K562 (cell line): ENCODE results near the gene HIVEP3. TPM values are rescaled to one million over a fixed set of nuclear protein-coding genes. Genes with fewer than 3 reads are reported as not detected.

Experiments used
- ATAC-seq: fragments of 200-7000 bp; cut with Tn5 transposase; 3 replicates; pipeline ENCODE4 v1.9.1; 2020; ENCODE audit warnings: moderate library complexity
- BruUV-seq: library from RNA; stranded (reverse); fragments of 400-500 nt; replicated peaks from 2 replicates; lab custom pipeline; 2021; lab: Mats Ljungman, UMichigan
- CTCF ChIA-PET: fragments of 300-600 bp; formaldehyde crosslinking; extraction: SDS; loops from one replicate; lab custom pipeline; 2021; ENCODE audit warnings: low intra/inter-chr PET ratio; lab: Yijun Ruan, JAX
- POLR2A ChIA-PET: fragments of 300-600, 350-650 bp; sonication (Branson Sonifier 250); formaldehyde crosslinking; extraction: SDS; loops from one replicate; lab custom pipeline; 2021; ENCODE audit warnings: antibody characterized with exemption, inconsistent platforms; lab: Yijun Ruan, JAX
- DNase-seq, 4 experiments: peaks; one replicate each; pipeline versions ENCODE4 v3.0.0 to v3.0.0-alpha.2; 2011 to 2018; ENCODE audit warnings: low spot score in 3 of 4, mixed read lengths in 3 of 4; ENCODE audit errors: extremely low read depth in 1 of 4
- FAIRE-seq: peaks from 2 replicates; lab custom pipeline; 2011; peaks lifted over from hg19 to GRCh38; lab: Jason Lieb, UNC
- H2AFZ ChIP-seq: 2 replicates; pipeline ENCODE4 v1.6.0; 2011; ENCODE audit warnings: low read depth, low read length, control low read depth, inconsistent platforms
- H3K27ac ChIP-seq: fragments of 200-600 bp; 3 replicates; pipeline ENCODE4 v1.8.0; 2011; ENCODE audit warnings: low read depth, mild to moderate bottlenecking, control low read depth, inconsistent platforms, low read length, moderate library complexity, mixed read lengths; ENCODE audit errors: extremely low read depth
- H3K27me3 ChIP-seq, 2 experiments: fragments of 300-600 bp in 1 of 2; 2 replicates in 1 of 2; 3 replicates in 1 of 2; pipeline versions ENCODE4 v1.6.0 to v1.8.0; 2011; ENCODE audit warnings: inconsistent platforms in 2 of 2, low read length in 2 of 2, mild to moderate bottlenecking in 1 of 2, mixed read lengths in 1 of 2, moderate library complexity in 1 of 2; ENCODE audit not compliant: control insufficient read depth in 2 of 2, insufficient read depth in 2 of 2
- H3K36me3 ChIP-seq: fragments of 300-600 bp; 3 replicates; pipeline ENCODE4 v1.8.0; 2011; ENCODE audit warnings: mild to moderate bottlenecking, low read length, inconsistent platforms; ENCODE audit not compliant: control insufficient read depth, insufficient read depth
- H3K4me1 ChIP-seq, 2 experiments: fragments of 200-600 bp in 1 of 2; replicated peaks in 1 of 2; 2 replicates in 1 of 2; 3 replicates in 1 of 2; pipeline versions ENCODE4 v1.5.1 to v1.8.0; 2011; ENCODE audit warnings: inconsistent platforms in 2 of 2, low read length in 2 of 2, mild to moderate bottlenecking in 1 of 2, mixed read lengths in 1 of 2, moderate library complexity in 1 of 2; ENCODE audit not compliant: control insufficient read depth in 2 of 2, insufficient read depth in 2 of 2
- H3K4me2 ChIP-seq: 2 replicates; pipeline ENCODE4 v1.6.1; 2011; ENCODE audit warnings: low read length, control low read depth, inconsistent platforms, mixed read lengths; ENCODE audit not compliant: insufficient read depth
- H3K4me3 ChIP-seq: fragments of 200-600 bp; sonication (generic), shearing (Covaris generic); 2 replicates; pipeline ENCODE4 v1.5.1; 2016; ENCODE audit warnings: control low read depth, inconsistent platforms
- H3K79me2 ChIP-seq: fragments of 200-600 bp; 3 replicates; pipeline ENCODE4 v1.8.0; 2011; ENCODE audit warnings: low read length, inconsistent platforms; ENCODE audit not compliant: control insufficient read depth, insufficient read depth
- H3K9ac ChIP-seq, 2 experiments: 2 replicates each; pipeline versions ENCODE4 v1.6.0 to v1.6.1; 2011; ENCODE audit warnings: low read depth in 2 of 2, low read length in 2 of 2, control low read depth in 1 of 2, inconsistent platforms in 1 of 2, mild to moderate bottlenecking in 1 of 2, mixed read lengths in 1 of 2; ENCODE audit not compliant: insufficient read depth in 1 of 2
- H3K9me1 ChIP-seq: one replicate; pipeline ENCODE4 v1.6.0; 2011; ENCODE audit warnings: inconsistent platforms, mild to moderate bottlenecking, low read length, moderate library complexity; ENCODE audit not compliant: control insufficient read depth, insufficient read depth
- H3K9me3 ChIP-seq: replicated peaks from 2 replicates; pipeline ENCODE4 v1.5.1; 2011; ENCODE audit warnings: low read depth, low read length, inconsistent platforms; ENCODE audit not compliant: control insufficient read depth, insufficient read depth
- H4K20me1 ChIP-seq: replicated peaks from 2 replicates; pipeline ENCODE4 v1.6.1; 2011; ENCODE audit warnings: low read length, inconsistent platforms, mixed read lengths; ENCODE audit not compliant: control insufficient read depth, insufficient read depth
- CBX2 ChIP-seq: fragments of 200-600 bp; sonication (generic); IDR thresholded peaks from one replicate; pipeline ENCODE4 v1.6.1; 2012; ENCODE audit warnings: mild to moderate bottlenecking, low read length, inconsistent platforms; ENCODE audit not compliant: insufficient read depth, poor library complexity, severe bottlenecking
- ELF4 ChIP-seq: fragments of 450-650 bp; formaldehyde crosslinking; IDR thresholded peaks from 2 replicates; pipeline ENCODE4 v1.4.0; 2022; ENCODE audit warnings: missing genetic modification characterization
- HNRNPLL ChIP-seq: fragments of 200-400 bp; formaldehyde crosslinking; IDR thresholded peaks from 2 replicates; pipeline ENCODE4 v1.6.1; 2017; ENCODE audit warnings: low read length, low read depth, mild to moderate bottlenecking; ENCODE audit not compliant: poor library complexity, severe bottlenecking
- ZFP30 ChIP-seq: fragments of 250-450 bp; sonication (Bioruptor Pico); IDR thresholded peaks from 2 replicates; pipeline ENCODE4 v1.8.0; 2022; ENCODE audit warnings: moderate library complexity, mild to moderate bottlenecking, inconsistent platforms, borderline replicate concordance
- WGBS: fragments of 100-300 bp; shearing (Covaris generic); methylation state at CpG from one replicate; pipeline ENCODE4 v1.1.6; 2016; ENCODE audit warnings: low coverage, mixed read lengths; ENCODE audit not compliant: insufficient coverage; ENCODE audit errors: missing lambda C conversion rate; 5-methylcytosine and 5-hydroxymethylcytosine counted together
- in situ Hi-C: fragments of 300-500 bp; cut with MboI; formaldehyde crosslinking; loops from 4 replicates; pipeline ENCODE4 v1.15.0; 2018; ENCODE audit warnings: inconsistent platforms, mixed read lengths
- intact Hi-C: fragments of 100-400 bp; cut with micrococcal nuclease; formaldehyde crosslinking; loops from 2 replicates; pipeline ENCODE4 v1.14.2; 2022
- polyA plus RNA-seq, 8 experiments: library from polyadenylated mRNA; depleted of rRNA in 4 of 8; stranded (reverse) in 5 of 8; unstranded in 3 of 8; fragments of >200 nt; fragmentation: Nextera tagmentation in 2 of 8; fragmentation: Illumina TruSeq in 1 of 8; extraction: Ambion mirVana in 2 of 8; extraction: Trizol in 1 of 8; gene quantifications; 2 replicates each; pipeline versions ENCODE4 v1.2.1 to v1.2.3, GENCODE V29; 2011 to 2014; ENCODE audit warnings: inconsistent platforms in 1 of 8, missing spikeins in 1 of 8
- total RNA-seq, 7 experiments: library from RNA; depleted of rRNA in 6 of 7; stranded (reverse); fragments of >200 nt in 6 of 7; fragmentation: Illumina TruSeq in 2 of 7; extraction: Trizol in 2 of 7; gene quantifications; 2 replicates each; pipeline versions ENCODE4 v1.2.1 to v1.2.3, GENCODE V29; 2011 to 2021; ENCODE audit warnings: low replicate concordance in 1 of 7
- TF ChIP-seq, protein P1 (sequence below), 2 experiments: fragments of 450-650 bp in 1 of 2; IDR thresholded peaks; 2 replicates each; pipeline ENCODE4 v1.6.1; 2011 to 2017; ENCODE audit warnings: low read depth in 2 of 2, antibody characterized with exemption in 1 of 2, borderline replicate concordance in 1 of 2, low read length in 1 of 2, mild to moderate bottlenecking in 1 of 2, mixed read lengths in 1 of 2; ENCODE audit not compliant: control insufficient read depth in 1 of 2
- TF ChIP-seq, protein P2 (sequence below): fragments of 450-650 bp; IDR thresholded peaks from 2 replicates; pipeline ENCODE4 v1.6.1; 2014; ENCODE audit warnings: low read depth, mild to moderate bottlenecking, moderate library complexity, borderline replicate concordance

The HIVEP3 gene
- total and polyA plus RNA-seq, 9 of the 15 experiments (the other 6 are each of a cell fraction or from before 2014, with no cell fraction given): 0.09 to 0.58 (median 0.34) TPM; not detected in 1

DNA sequence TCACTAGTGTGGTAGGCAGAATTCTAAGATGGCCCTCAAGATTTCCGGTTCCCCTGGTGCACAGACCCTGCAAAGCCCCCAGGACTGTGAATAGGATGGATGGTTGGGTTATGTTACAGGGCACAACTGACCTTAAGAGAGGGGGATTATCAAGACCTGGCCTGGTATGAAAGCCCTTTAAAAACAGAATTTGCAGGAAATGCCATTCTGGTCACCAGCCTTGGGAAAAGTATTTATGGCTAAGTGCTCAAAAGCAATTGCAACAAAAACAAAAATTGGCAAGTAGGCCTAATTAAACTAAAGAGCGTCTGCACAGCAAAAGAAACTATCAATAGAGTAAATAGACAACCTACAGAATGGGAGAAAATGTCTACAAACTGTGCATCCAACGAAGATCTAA lies 289.6 kb downstream of the HIVEP3 start (continued):
- TF ChIP-seq, protein P1, sequence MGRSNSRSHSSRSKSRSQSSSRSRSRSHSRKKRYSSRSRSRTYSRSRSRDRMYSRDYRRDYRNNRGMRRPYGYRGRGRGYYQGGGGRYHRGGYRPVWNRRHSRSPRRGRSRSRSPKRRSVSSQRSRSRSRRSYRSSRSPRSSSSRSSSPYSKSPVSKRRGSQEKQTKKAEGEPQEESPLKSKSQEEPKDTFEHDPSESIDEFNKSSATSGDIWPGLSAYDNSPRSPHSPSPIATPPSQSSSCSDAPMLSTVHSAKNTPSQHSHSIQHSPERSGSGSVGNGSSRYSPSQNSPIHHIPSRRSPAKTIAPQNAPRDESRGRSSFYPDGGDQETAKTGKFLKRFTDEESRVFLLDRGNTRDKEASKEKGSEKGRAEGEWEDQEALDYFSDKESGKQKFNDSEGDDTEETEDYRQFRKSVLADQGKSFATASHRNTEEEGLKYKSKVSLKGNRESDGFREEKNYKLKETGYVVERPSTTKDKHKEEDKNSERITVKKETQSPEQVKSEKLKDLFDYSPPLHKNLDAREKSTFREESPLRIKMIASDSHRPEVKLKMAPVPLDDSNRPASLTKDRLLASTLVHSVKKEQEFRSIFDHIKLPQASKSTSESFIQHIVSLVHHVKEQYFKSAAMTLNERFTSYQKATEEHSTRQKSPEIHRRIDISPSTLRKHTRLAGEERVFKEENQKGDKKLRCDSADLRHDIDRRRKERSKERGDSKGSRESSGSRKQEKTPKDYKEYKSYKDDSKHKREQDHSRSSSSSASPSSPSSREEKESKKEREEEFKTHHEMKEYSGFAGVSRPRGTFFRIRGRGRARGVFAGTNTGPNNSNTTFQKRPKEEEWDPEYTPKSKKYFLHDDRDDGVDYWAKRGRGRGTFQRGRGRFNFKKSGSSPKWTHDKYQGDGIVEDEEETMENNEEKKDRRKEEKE (IDR thresholded peaks at IDR 0.05; ENCODE audit: borderline replicate concordance in 1 of 2, control insufficient read depth in 1 of 2, low read depth in 2 of 2, low read length in 1 of 2): no peak

DNA sequence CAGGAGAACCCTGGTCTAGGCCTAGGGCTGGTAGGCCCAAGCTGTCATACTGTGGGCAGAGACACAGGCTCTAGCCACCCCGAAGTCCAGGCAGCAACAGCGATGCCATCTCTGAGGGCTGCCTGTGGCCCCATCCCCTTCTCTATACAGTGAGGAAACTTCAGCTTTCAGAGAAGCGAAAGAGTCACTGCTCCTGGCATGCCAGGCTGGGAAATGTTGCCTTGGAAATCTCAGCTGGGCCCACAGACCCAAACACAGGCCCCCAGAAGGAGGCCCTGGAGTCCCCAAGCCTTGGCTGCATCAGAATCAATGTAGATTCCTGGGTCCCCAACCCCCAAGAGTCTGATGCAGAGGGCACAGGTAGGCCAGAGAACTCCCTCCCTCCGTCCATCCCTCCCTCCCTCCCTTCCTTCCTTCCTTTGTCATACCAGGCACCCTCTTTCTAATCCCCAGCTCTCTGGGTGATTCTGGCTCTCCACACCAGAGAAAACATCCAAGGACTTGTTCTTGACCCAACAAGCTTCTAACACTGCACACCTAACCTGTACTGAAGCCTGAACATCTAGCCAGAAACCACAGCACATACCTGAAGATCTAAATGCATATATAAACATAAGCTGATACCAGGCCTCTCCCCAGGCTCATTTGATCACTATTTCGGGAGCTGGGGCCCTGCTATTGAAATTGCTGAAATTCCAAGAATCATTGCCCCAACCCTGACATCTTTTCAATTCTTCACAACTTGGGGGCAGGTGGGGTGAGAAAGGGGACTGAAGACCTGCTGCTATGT lies 291.0 kb downstream of the HIVEP3 start:
- intact Hi-C loops: no loop called here
- H3K4me2 ChIP-seq: no peak overlapping the region
- ATAC-seq: no peak
- no peaks in the 10 kb centered on the region for H3K36me3 ChIP-seq
- ChIA-PET CTCF (no interaction called here), POLR2A (interaction anchor here (0.7 kb wide), 1 partner anchor 124 kb away, joined by 3 read pairs; no protein-coding TSS in a partner anchor)
- in situ Hi-C loops: no loop called here
- 0 out of 2 replicates have a peak, but pooled peaks cover 5% of the 10 kb centered on the region for H4K20me1 ChIP-seq
- H3K9ac ChIP-seq: no peak overlapping the region
- H2AFZ ChIP-seq: no peak overlapping the region
- no peak overlapping the region for H3K4me3 ChIP-seq
- no peak overlapping the region for H3K27ac ChIP-seq
- H3K9me1 ChIP-seq: no peaks in the 10 kb centered on the region
- no peaks in the 10 kb centered on the region for H3K9me3 ChIP-seq
- no peak for FAIRE-seq
- no TSS peak for BruUV-seq
- H3K4me1 ChIP-seq: no peaks in the 10 kb centered on the region
- H3K79me2 ChIP-seq: no peaks in the 10 kb centered on the region
- H3K27me3 ChIP-seq: peaks cover 12 to 45% of the 10 kb centered on the region in 2 experiments
- no peak for DNase-seq
- WGBS: 0% methylated on average over 4 of the region's 5 CpGs
- no peak for TF ChIP-seq CBX2
- no peak for TF ChIP-seq ZFP30 (CRISPR knock-in tag)
- no peak for TF ChIP-seq ELF4 (CRISPR knock-in tag)
- TF ChIP-seq, protein P2, sequence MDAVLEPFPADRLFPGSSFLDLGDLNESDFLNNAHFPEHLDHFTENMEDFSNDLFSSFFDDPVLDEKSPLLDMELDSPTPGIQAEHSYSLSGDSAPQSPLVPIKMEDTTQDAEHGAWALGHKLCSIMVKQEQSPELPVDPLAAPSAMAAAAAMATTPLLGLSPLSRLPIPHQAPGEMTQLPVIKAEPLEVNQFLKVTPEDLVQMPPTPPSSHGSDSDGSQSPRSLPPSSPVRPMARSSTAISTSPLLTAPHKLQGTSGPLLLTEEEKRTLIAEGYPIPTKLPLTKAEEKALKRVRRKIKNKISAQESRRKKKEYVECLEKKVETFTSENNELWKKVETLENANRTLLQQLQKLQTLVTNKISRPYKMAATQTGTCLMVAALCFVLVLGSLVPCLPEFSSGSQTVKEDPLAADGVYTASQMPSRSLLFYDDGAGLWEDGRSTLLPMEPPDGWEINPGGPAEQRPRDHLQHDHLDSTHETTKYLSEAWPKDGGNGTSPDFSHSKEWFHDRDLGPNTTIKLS: no peak
- no peak for TF ChIP-seq HNRNPLL
- TF ChIP-seq, all 486 proteins: peak for 0
